KMS-11 (cell line): ENCODE results near the gene LYPD1.

Experiments
- H2AFZ ChIP-seq: fragments of 200-600 bp; sonication (generic); 2 replicates; pipeline ENCODE4 v1.6.1; 2016; ENCODE audit warnings: antibody characterized with exemption, mixed run types, low read depth
- H3K27ac ChIP-seq: fragments of 200-600 bp; sonication (generic); 2 replicates; pipeline ENCODE4 v1.6.1; 2016; ENCODE audit warnings: mild to moderate bottlenecking, mixed run types
- H3K27me3 ChIP-seq: fragments of 200-600 bp; sonication (generic); 2 replicates; pipeline ENCODE4 v1.6.1; 2017; ENCODE audit warnings: mild to moderate bottlenecking, low read depth, mixed run types, moderate library complexity; ENCODE audit not compliant: insufficient read depth
- H3K36me3 ChIP-seq: fragments of 200-600 bp; sonication (generic); 2 replicates; pipeline ENCODE4 v1.6.1; 2017; ENCODE audit warnings: mild to moderate bottlenecking, mixed run types; ENCODE audit not compliant: insufficient read depth
- H3K4me1 ChIP-seq: fragments of 200-600 bp; sonication (generic); 2 replicates; pipeline ENCODE4 v1.6.1; 2016; ENCODE audit warnings: mild to moderate bottlenecking, low read depth, mixed run types; ENCODE audit not compliant: poor library complexity, severe bottlenecking
- H3K4me2 ChIP-seq: fragments of 200-600 bp; sonication (generic); 2 replicates; pipeline ENCODE4 v1.7.0; 2016; ENCODE audit warnings: mild to moderate bottlenecking, mixed run types
- H3K4me3 ChIP-seq: fragments of 200-600 bp; sonication (generic); IDR thresholded peaks from 2 replicates; pipeline ENCODE4 v1.6.1; 2017; ENCODE audit warnings: low read depth, low read length, mixed read lengths; ENCODE audit not compliant: insufficient read depth
- H3K79me2 ChIP-seq: fragments of 200-600 bp; sonication (generic); 2 replicates; pipeline ENCODE4 v1.6.1; 2016; ENCODE audit warnings: low read depth, mixed run types; ENCODE audit not compliant: insufficient read depth
- H3K9ac ChIP-seq: fragments of 200-600 bp; sonication (generic); 2 replicates; pipeline ENCODE4 v1.6.1; 2016; ENCODE audit warnings: mild to moderate bottlenecking, mixed run types
- H4K20me1 ChIP-seq: fragments of 200-600 bp; sonication (generic); 2 replicates; pipeline ENCODE4 v1.6.1; 2016; ENCODE audit warnings: mild to moderate bottlenecking, mixed run types; ENCODE audit not compliant: insufficient read depth
- CTCF ChIP-seq: fragments of 200-600 bp; sonication (generic); conservative IDR thresholded peaks from 2 replicates; pipeline ENCODE4 v1.6.1; 2017; ENCODE audit warnings: low read depth, mild to moderate bottlenecking, antibody characterized with exemption, low read length, moderate library complexity, mixed read lengths

LYPD1 gene

GRCh38 chr2:132638313-132639040, 31.5 kb downstream of the LYPD1 start:
- no peaks in the 10 kb centered on the region for H3K4me1 ChIP-seq
- no peaks in the 10 kb centered on the region for H3K79me2 ChIP-seq
- H3K27ac ChIP-seq, result no peak overlapping the region
- no peak overlapping the region for H2AFZ ChIP-seq
- no peak overlapping the region for H3K4me2 ChIP-seq
- no peak overlapping the region for H3K9ac ChIP-seq
- H3K36me3 ChIP-seq, result no peaks in the 10 kb centered on the region
- no peaks in the 10 kb centered on the region for H3K27me3 ChIP-seq
- no peaks in the 10 kb centered on the region for H4K20me1 ChIP-seq
- no peak for TF ChIP-seq CTCF
- no peak overlapping the region for H3K4me3 ChIP-seq

- H3K4me1 ChIP-seq, result no peaks in the 10 kb centered on the region
- TF ChIP-seq CTCF, result no peak
- no peaks in the 10 kb centered on the region for H4K20me1 ChIP-seq
- H3K27me3 ChIP-seq, result no peaks in the 10 kb centered on the region
- H3K9ac ChIP-seq, result no peak overlapping the region
- H3K4me2 ChIP-seq, result no peak overlapping the region
- H2AFZ ChIP-seq, result no peak overlapping the region
- no peaks in the 10 kb centered on the region for H3K79me2 ChIP-seq
- H3K27ac ChIP-seq, result no peak overlapping the region
- no peaks in the 10 kb centered on the region for H3K36me3 ChIP-seq
- H3K4me3 ChIP-seq, result no peak overlapping the region
Measured at GRCh38 chr2:132636346-132636745, 33.7 kb downstream of the LYPD1 start.

GRCh38 chr2:132633635-132634034, 36.4 kb downstream of the LYPD1 start:
- Histone ChIP-seq H2AFZ (no peak overlapping the region), H3K27ac (no peak overlapping the region), H3K36me3 (no peaks in the 10 kb centered on the region), H4K20me1 (no peaks in the 10 kb centered on the region), H3K4me3 (no peak overlapping the region), H3K4me2 (no peak overlapping the region), H3K27me3 (no peaks in the 10 kb centered on the region), H3K4me1 (no peaks in the 10 kb centered on the region), H3K79me2 (no peaks in the 10 kb centered on the region), H3K9ac (no peak overlapping the region)
- no peak for TF ChIP-seq CTCF

GRCh38 chr2:132632000-132632649, 37.9 kb downstream of the LYPD1 start:
- H3K4me2 ChIP-seq, result no peak overlapping the region
- no peaks in the 10 kb centered on the region for H3K4me1 ChIP-seq
- H3K9ac ChIP-seq, result no peak overlapping the region
- no peak overlapping the region for H2AFZ ChIP-seq
- H3K79me2 ChIP-seq, result no peaks in the 10 kb centered on the region
- H3K27me3 ChIP-seq, result no peaks in the 10 kb centered on the region
- H3K36me3 ChIP-seq, result no peaks in the 10 kb centered on the region
- H3K4me3 ChIP-seq, result no peak overlapping the region
- no peak overlapping the region for H3K27ac ChIP-seq
- TF ChIP-seq CTCF, result no peak
- no peaks in the 10 kb centered on the region for H4K20me1 ChIP-seq
